IMR-90 (cell line): ENCODE data around the gene ARPC4. TPM values are rescaled to one million over a fixed set of nuclear protein-coding genes. Genes with fewer than 3 reads are reported as not detected.

Experiments
- ATAC-seq: fragments of 200-7000 bp; cut with Tn5 transposase; 2 replicates; pipeline ENCODE4 v1.9.1; 2020; ENCODE audit warnings: low read depth, mild to moderate bottlenecking, moderate library complexity
- BruUV-seq: library from RNA; stranded (reverse); fragments of 400-500 nt; replicated peaks from 2 replicates; lab custom pipeline; 2021; lab: Mats Ljungman, UMichigan
- CTCF ChIA-PET: fragments of 300-600 bp; formaldehyde crosslinking; extraction: SDS; loops from one replicate; lab custom pipeline; 2021; ENCODE audit warnings: antibody characterized with exemption; lab: Yijun Ruan, JAX
- POLR2A ChIA-PET: fragments of 300-600 bp; sonication (Branson Sonifier 250); formaldehyde crosslinking; loops from one replicate; lab custom pipeline; 2022; ENCODE audit warnings: antibody characterized with exemption; ENCODE audit not compliant: unreplicated experiment; lab: Charles Lee
- DNase-seq: peaks from one replicate; pipeline ENCODE4 v3.0.0; 2013
- H2AFZ ChIP-seq: replicated peaks from 2 replicates; pipeline ENCODE3; 2013; ENCODE audit warnings: low read length, mild to moderate bottlenecking; ENCODE audit not compliant: poor library complexity
- H2AK5ac ChIP-seq: 2 replicates; pipeline ENCODE4 v1.6.1; 2013; ENCODE audit warnings: low read depth, low read length, inconsistent platforms
- H2AK9ac ChIP-seq: replicated peaks from 2 replicates; pipeline ENCODE3; 2013; ENCODE audit warnings: mild to moderate bottlenecking, low read depth, low read length, moderate library complexity; ENCODE audit not compliant: poor library complexity
- H2BK120ac ChIP-seq: 2 replicates; pipeline ENCODE4 v1.6.1; 2013; ENCODE audit warnings: low read depth, low read length, inconsistent platforms
- H2BK15ac ChIP-seq: 3 replicates; pipeline ENCODE4 v1.6.1; 2013; ENCODE audit warnings: low read depth, low read length, inconsistent platforms
- H2BK20ac ChIP-seq: 2 replicates; pipeline ENCODE4 v1.6.1; 2013; ENCODE audit warnings: low read depth, mild to moderate bottlenecking, inconsistent platforms, low read length, moderate library complexity
- H2BK5ac ChIP-seq: 2 replicates; pipeline ENCODE4 v1.6.1; 2013; ENCODE audit warnings: mild to moderate bottlenecking, low read depth, low read length, inconsistent platforms; ENCODE audit not compliant: poor library complexity, severe bottlenecking
- H3K14ac ChIP-seq: replicated peaks from 2 replicates; pipeline ENCODE4 v1.6.1; 2013; ENCODE audit warnings: low read depth, low read length, inconsistent platforms
- H3K18ac ChIP-seq: 2 replicates; pipeline ENCODE4 v1.6.1; 2013; ENCODE audit warnings: low read depth, low read length, control low read depth
- H3K23ac ChIP-seq: 2 replicates; pipeline ENCODE4 v1.6.1; 2013; ENCODE audit warnings: low read depth, low read length, inconsistent platforms
- H3K27ac ChIP-seq: 2 replicates; pipeline ENCODE4 v1.5.1; 2013; ENCODE audit warnings: mild to moderate bottlenecking, control low read depth, low read length; ENCODE audit not compliant: insufficient read depth
- H3K27me3 ChIP-seq: 2 replicates; pipeline ENCODE4 v1.6.1; 2013; ENCODE audit warnings: low read length; ENCODE audit not compliant: control insufficient read depth, insufficient read depth
- H3K36me3 ChIP-seq: 2 replicates; pipeline ENCODE4 v1.6.1; 2013; ENCODE audit warnings: low read length, mixed read lengths; ENCODE audit not compliant: control insufficient read depth, insufficient read depth
- H3K4ac ChIP-seq: 2 replicates; pipeline ENCODE4 v1.6.1; 2013; ENCODE audit warnings: low read depth, low read length, inconsistent platforms
- H3K4me1 ChIP-seq: 2 replicates; pipeline ENCODE4 v1.6.1; 2013; ENCODE audit warnings: low read length, mixed read lengths; ENCODE audit not compliant: control insufficient read depth, insufficient read depth
- H3K4me2 ChIP-seq: 2 replicates; pipeline ENCODE4 v1.6.1; 2013; ENCODE audit warnings: low read depth, mild to moderate bottlenecking, control low read depth, low read length, moderate library complexity
- H3K4me3 ChIP-seq: 2 replicates; pipeline ENCODE4 v1.5.1; 2013; ENCODE audit warnings: low read depth, mild to moderate bottlenecking, control low read depth, low read length, moderate library complexity; ENCODE audit not compliant: insufficient read depth
- H3K56ac ChIP-seq: 2 replicates; pipeline ENCODE4 v1.6.1; 2013; ENCODE audit warnings: low read length, inconsistent platforms; ENCODE audit not compliant: insufficient read depth; ENCODE audit errors: extremely low read depth
- H3K79me1 ChIP-seq, 2 experiments: 2 replicates each; pipeline ENCODE4 v1.6.1; 2013; ENCODE audit warnings: low read length in 2 of 2, inconsistent platforms in 1 of 2, low read depth in 1 of 2
- H3K9ac ChIP-seq: 2 replicates; pipeline ENCODE4 v1.6.1; 2013; ENCODE audit warnings: low read depth, low read length, control low read depth
- H3K9me1 ChIP-seq: 2 replicates; pipeline ENCODE4 v1.6.1; 2013; ENCODE audit warnings: low read length, inconsistent platforms; ENCODE audit not compliant: insufficient read depth
- H3K9me3 ChIP-seq: 2 replicates; pipeline ENCODE4 v1.6.1; 2013; ENCODE audit warnings: low read length; ENCODE audit not compliant: control insufficient read depth, insufficient read depth
- H4K20me1 ChIP-seq: 2 replicates; pipeline ENCODE4 v1.6.1; 2013; ENCODE audit warnings: low read length, inconsistent platforms; ENCODE audit not compliant: insufficient read depth
- H4K5ac ChIP-seq: 2 replicates; pipeline ENCODE4 v1.6.1; 2013; ENCODE audit warnings: mild to moderate bottlenecking, low read depth, low read length, control low read depth
- H4K8ac ChIP-seq, 2 experiments: 2 replicates each; pipeline ENCODE4 v1.6.1; 2013; ENCODE audit warnings: low read depth in 2 of 2, low read length in 2 of 2, control low read depth in 1 of 2, inconsistent platforms in 1 of 2
- H4K91ac ChIP-seq: 2 replicates; pipeline ENCODE4 v1.6.1; 2013; ENCODE audit warnings: low read depth, low read length, inconsistent platforms; ENCODE audit not compliant: insufficient read depth
- BHLHE40 ChIP-seq: fragments of 150-350 bp; IDR thresholded peaks from 2 replicates; pipeline ENCODE4 v1.6.1; 2016; ENCODE audit warnings: mild to moderate bottlenecking, low read depth, low read length
- CEBPB ChIP-seq: IDR thresholded peaks from 2 replicates; pipeline ENCODE4 v1.6.1; 2012; ENCODE audit warnings: low read depth, low read length, improper control_type of control experiment
- CHD1 ChIP-seq: IDR thresholded peaks from 2 replicates; pipeline ENCODE4 v1.6.1; 2012; ENCODE audit warnings: low read depth, low read length, improper control_type of control experiment
- MAFK ChIP-seq: IDR thresholded peaks from 2 replicates; pipeline ENCODE4 v1.6.1; 2012; ENCODE audit warnings: low read depth, low read length, improper control_type of control experiment
- MXI1 ChIP-seq: IDR thresholded peaks from 2 replicates; pipeline ENCODE4 v1.6.1; 2012; ENCODE audit warnings: low read depth, mild to moderate bottlenecking, low read length, moderate library complexity, borderline replicate concordance
- RAD21 ChIP-seq: IDR thresholded peaks from 2 replicates; pipeline ENCODE4 v1.6.1; 2012; ENCODE audit warnings: low read length, improper control_type of control experiment
- SMC3 ChIP-seq: fragments of 150-350 bp; IDR thresholded peaks from 2 replicates; pipeline ENCODE4 v1.6.1; 2016; ENCODE audit warnings: low read depth, mild to moderate bottlenecking, antibody characterized with exemption, low read length, moderate library complexity
- WGBS, 2 experiments: methylation state at CpG; one replicate each; pipeline versions ENCODE4 v1.1.5 to v1.1.7; 2013; ENCODE audit warnings: missing lambda C conversion rate in 2 of 2; ENCODE audit not compliant: insufficient read length in 1 of 2; ENCODE audit errors: extremely low coverage in 2 of 2; 5-methylcytosine and 5-hydroxymethylcytosine counted together
- dilution Hi-C: fragments of 300-500 bp; cut with HindIII; formaldehyde crosslinking; loops from one replicate; pipeline ENCODE4 v1.14.3; 2018; ENCODE audit warnings: low sequenced_read_pairs; ENCODE audit not compliant: unreplicated experiment
- in situ Hi-C: fragments of 300-500 bp; cut with MboI; formaldehyde crosslinking; loops from 3 replicates; pipeline ENCODE4 v1.14.3; 2019; ENCODE audit warnings: low sequenced_read_pairs, inconsistent platforms, mixed read lengths
- intact Hi-C: fragments of 100-400 bp; cut with micrococcal nuclease; formaldehyde crosslinking; loops from 2 replicates; pipeline ENCODE4 v1.10.0; 2022
- polyA plus RNA-seq, 3 experiments: library from polyadenylated mRNA; depleted of rRNA; stranded (reverse); fragments of >200 nt; gene quantifications; 2 replicates each; pipeline ENCODE4 v1.2.3, GENCODE V29; 2012; ENCODE audit warnings: low replicate concordance in 1 of 3
- total RNA-seq: library from RNA; depleted of rRNA; stranded (reverse); fragments of >200 nt; gene quantifications from 2 replicates; pipeline ENCODE4 v1.2.3, GENCODE V29; 2012
- TF ChIP-seq, protein P1 (sequence below): fragments of 150-350 bp; IDR thresholded peaks from 2 replicates; pipeline ENCODE4 v1.6.1; 2017; ENCODE audit warnings: mild to moderate bottlenecking, antibody characterized with exemption, low read length, low read depth

ARPC4 gene
- total and polyA plus RNA-seq, 2 of the 4 experiments (the other 2 are of a cell fraction) = 188 to 383 TPM

DNA sequence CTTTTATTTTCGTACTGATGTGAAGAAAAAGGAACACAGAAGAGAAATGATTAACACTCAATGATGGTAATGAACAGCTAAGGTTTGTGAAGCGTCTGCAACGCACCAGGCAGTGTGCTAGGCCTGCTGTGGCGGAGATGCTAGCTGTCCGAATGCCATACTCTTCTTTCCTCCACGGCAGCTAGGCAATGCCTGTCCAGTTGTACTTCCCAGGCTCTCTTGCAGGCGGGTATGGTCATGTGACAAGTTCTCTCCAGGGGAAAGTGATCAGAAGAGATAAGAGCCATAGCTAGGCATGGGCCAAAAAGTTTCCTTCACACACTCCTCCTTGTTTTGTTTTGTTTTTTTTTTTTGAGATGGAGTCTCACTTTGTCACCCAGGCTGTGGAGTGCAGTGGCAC lies 7.3 kb upstream of the ARPC4 start:
- no peak for DNase-seq
- CTCF ChIA-PET = no interaction called here
- in situ Hi-C loops = no loop called here

More for the DNA sequence above, 7.3 kb upstream of the ARPC4 start:
- H4K5ac ChIP-seq = no peak overlapping the region
- POLR2A ChIA-PET = no interaction called here
- H2AFZ ChIP-seq = no peak overlapping the region
- no peak for ATAC-seq
- no peak overlapping the region for H4K8ac ChIP-seq
- H2BK5ac ChIP-seq = no peak overlapping the region
- no peak for TF ChIP-seq MXI1
- no peak for TF ChIP-seq CHD1
- TF ChIP-seq BHLHE40 = no peak
- TF ChIP-seq, protein P1, sequence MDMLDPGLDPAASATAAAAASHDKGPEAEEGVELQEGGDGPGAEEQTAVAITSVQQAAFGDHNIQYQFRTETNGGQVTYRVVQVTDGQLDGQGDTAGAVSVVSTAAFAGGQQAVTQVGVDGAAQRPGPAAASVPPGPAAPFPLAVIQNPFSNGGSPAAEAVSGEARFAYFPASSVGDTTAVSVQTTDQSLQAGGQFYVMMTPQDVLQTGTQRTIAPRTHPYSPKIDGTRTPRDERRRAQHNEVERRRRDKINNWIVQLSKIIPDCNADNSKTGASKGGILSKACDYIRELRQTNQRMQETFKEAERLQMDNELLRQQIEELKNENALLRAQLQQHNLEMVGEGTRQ = no peak
- TF ChIP-seq RAD21 = no peak
- no peak for TF ChIP-seq CEBPB
- TF ChIP-seq MAFK = no peak
- no peak for TF ChIP-seq SMC3
- no peak overlapping the region for H3K18ac ChIP-seq
- H3K14ac ChIP-seq = no peak overlapping the region
- H2AK5ac ChIP-seq = no peak overlapping the region
- H2AK9ac ChIP-seq = no peak overlapping the region
- dilution Hi-C loops (no loop called here), intact Hi-C loops (no loop called here)
- no peak overlapping the region for H4K91ac ChIP-seq
- peaks cover 46% of the 10 kb centered on the region for H3K36me3 ChIP-seq
- H3K23ac ChIP-seq = no peak overlapping the region
- peaks cover 13 to 14% of the 10 kb centered on the region in 2 experiments for H3K79me1 ChIP-seq
- H3K27me3 ChIP-seq = no peaks in the 10 kb centered on the region
- no peaks in the 10 kb centered on the region for H4K20me1 ChIP-seq
- WGBS, 2 experiments = no CpG with 5 or more reads among the region's 7 CpGs
- no peak overlapping the region for H3K4me2 ChIP-seq
- H3K56ac ChIP-seq = no peak overlapping the region
- no peaks in the 10 kb centered on the region for H3K4me1 ChIP-seq
- no peak overlapping the region for H3K27ac ChIP-seq
- no peak overlapping the region for H2BK20ac ChIP-seq
- no peak overlapping the region for H2BK15ac ChIP-seq
- no peak overlapping the region for H3K9ac ChIP-seq
- H3K9me1 ChIP-seq = peaks cover 7% of the 10 kb centered on the region; the same call in 1 of the 2 replicates
- H2BK120ac ChIP-seq = no peak overlapping the region
- BruUV-seq = no TSS peak
- no peaks in the 10 kb centered on the region for H3K9me3 ChIP-seq
- no peak overlapping the region for H3K4me3 ChIP-seq
- no peak overlapping the region for H3K4ac ChIP-seq
